GM19467 (cell line): Measurements from ENCODE around the gene FAM43B.

Experiments
- ATAC-seq: cut with Tn5 transposase; IDR thresholded peaks from one replicate; pipeline ENCODE4 v1.9.1; 2021; ENCODE audit warnings: mild to moderate bottlenecking, moderate library complexity; ENCODE audit not compliant: unreplicated experiment

Gene FAM43B

GRCh38 chr1:20546637-20547036, 5.7 kb upstream of the FAM43B start:
- ATAC-seq = no peak

GRCh38 chr1:20551161-20551560, 1.2 kb upstream of the FAM43B start:
- no peak for ATAC-seq

GRCh38 chr1:20552728-20553445, 514 bp downstream of the FAM43B start:
- ATAC-seq = no peak

- no peak for ATAC-seq
Measured at GRCh38 chr1:20555025-20555757, 2.8 kb downstream of the FAM43B start.

GRCh38 chr1:20555758-20556120, 3.4 kb downstream of the FAM43B start:
- no peak for ATAC-seq

GRCh38 chr1:20558191-20558590, 5.8 kb downstream of the FAM43B start:
- no peak for ATAC-seq

GRCh38 chr1:20560966-20561365, 8.6 kb downstream of the FAM43B start:
- ATAC-seq = no peak

GRCh38 chr1:20565234-20565633, 12.9 kb downstream of the FAM43B start:
- ATAC-seq = no peak

GRCh38 chr1:20569523-20570098, 17.2 kb downstream of the FAM43B start:
- ATAC-seq = no peak

GRCh38 chr1:20571427-20571826, 19.1 kb downstream of the FAM43B start:
- ATAC-seq = no peak

- no peak for ATAC-seq
Measured at GRCh38 chr1:20573987-20574386, 21.6 kb downstream of the FAM43B start.

GRCh38 chr1:20574686-20575540, 22.5 kb downstream of the FAM43B start:
- no peak for ATAC-seq

GRCh38 chr1:20575541-20576336, 23.4 kb downstream of the FAM43B start:
- ATAC-seq = no peak

GRCh38 chr1:20578062-20578461, 25.7 kb downstream of the FAM43B start:
- ATAC-seq = no peak

- ATAC-seq = no peak
Measured at GRCh38 chr1:20578721-20579395, 26.5 kb downstream of the FAM43B start.

- no peak for ATAC-seq
Measured at GRCh38 chr1:20584890-20585289, 32.5 kb downstream of the FAM43B start.

- ATAC-seq = no peak
Measured at GRCh38 chr1:20586953-20587660, 34.7 kb downstream of the FAM43B start.

GRCh38 chr1:20587661-20588053, 35.3 kb downstream of the FAM43B start:
- ATAC-seq = no peak

- no peak for ATAC-seq
Measured at GRCh38 chr1:20588634-20589225, 36.4 kb downstream of the FAM43B start, which contains the start of gene CDA. CDA (plus strand) TSS chr1:20589097; CDS start chr1:20589130, 33 bp downstream.
